Activated CD8-positive, alpha-beta memory T cell treated with anti-CD3 and anti-CD28 coated beads for 1 hour (primary cell): Measurements from ENCODE around the gene CEACAM8.
"Not testable (repeated sequence)": the region's sequence is repeated elsewhere in the genome, so short reads cannot be mapped to it uniquely, and the experiment has no call there.

ENCODE experiments used
- DNase-seq, 2 donors: peaks; one replicate each; pipeline ENCODE4 v3.0.0-alpha.2; 2020; ENCODE audit warnings: low read depth in 1 of 2; ENCODE audit errors: extremely low read depth in 1 of 2

CEACAM8 gene

GRCh38 chr19:42594617-42595489, at the start of gene CEACAM8:
CEACAM8 (minus strand) TSS chr19:42594924; CDS start chr19:42594828, 96 bp downstream.
- no peak for DNase-seq

GRCh38 chr19:42639324-42640092, 44.8 kb upstream of the CEACAM8 start:
- DNase-seq: not testable (repeated sequence)

- no peak for DNase-seq
Observed at GRCh38 chr19:42635233-42635539, 40.5 kb upstream of the CEACAM8 start.

GRCh38 chr19:42634409-42635232, 39.9 kb upstream of the CEACAM8 start:
- no peak for DNase-seq

- no peak for DNase-seq
Observed at GRCh38 chr19:42629191-42629590, 34.5 kb upstream of the CEACAM8 start.

- no peak for DNase-seq
Observed at GRCh38 chr19:42628411-42629140, 33.9 kb upstream of the CEACAM8 start.

GRCh38 chr19:42627916-42628315, 33.2 kb upstream of the CEACAM8 start:
- DNase-seq: no peak

- no peak for DNase-seq
Observed at GRCh38 chr19:42626181-42626580, 31.5 kb upstream of the CEACAM8 start.

- no peak for DNase-seq
Observed at GRCh38 chr19:42619271-42619670, 24.5 kb upstream of the CEACAM8 start.

- no peak for DNase-seq
Observed at GRCh38 chr19:42613666-42614065, 18.9 kb upstream of the CEACAM8 start.

GRCh38 chr19:42610401-42610915, 15.7 kb upstream of the CEACAM8 start:
- not testable (repeated sequence) for DNase-seq

GRCh38 chr19:42606660-42607351, 12.1 kb upstream of the CEACAM8 start:
- peak in 1 of 2 donors; percentile 19 for DNase-seq

GRCh38 chr19:42601811-42602443, 7.2 kb upstream of the CEACAM8 start:
- DNase-seq: no peak

- peak in 1 of 2 donors; percentile 14 for DNase-seq
Observed at GRCh38 chr19:42596391-42597072, 1.8 kb upstream of the CEACAM8 start.

- DNase-seq: no peak
Observed at GRCh38 chr19:42595550-42596172, 937 bp upstream of the CEACAM8 start.

- no peak for DNase-seq
Observed at GRCh38 chr19:42589792-42590191, 4.9 kb downstream of the CEACAM8 start.

- DNase-seq: no peak
Observed at GRCh38 chr19:42584466-42584865, 10.3 kb downstream of the CEACAM8 start.

- DNase-seq: no peak
Observed at GRCh38 chr19:42577016-42577415, 17.7 kb downstream of the CEACAM8 start.
